HG03565 (cell line): Measurements from ENCODE around the gene ZBTB47.

Experiments
- ATAC-seq: cut with Tn5 transposase; IDR thresholded peaks from one replicate; pipeline ENCODE4 v1.9.1; 2021; ENCODE audit warnings: mild to moderate bottlenecking, moderate library complexity; ENCODE audit not compliant: unreplicated experiment

Gene ZBTB47

DNA sequence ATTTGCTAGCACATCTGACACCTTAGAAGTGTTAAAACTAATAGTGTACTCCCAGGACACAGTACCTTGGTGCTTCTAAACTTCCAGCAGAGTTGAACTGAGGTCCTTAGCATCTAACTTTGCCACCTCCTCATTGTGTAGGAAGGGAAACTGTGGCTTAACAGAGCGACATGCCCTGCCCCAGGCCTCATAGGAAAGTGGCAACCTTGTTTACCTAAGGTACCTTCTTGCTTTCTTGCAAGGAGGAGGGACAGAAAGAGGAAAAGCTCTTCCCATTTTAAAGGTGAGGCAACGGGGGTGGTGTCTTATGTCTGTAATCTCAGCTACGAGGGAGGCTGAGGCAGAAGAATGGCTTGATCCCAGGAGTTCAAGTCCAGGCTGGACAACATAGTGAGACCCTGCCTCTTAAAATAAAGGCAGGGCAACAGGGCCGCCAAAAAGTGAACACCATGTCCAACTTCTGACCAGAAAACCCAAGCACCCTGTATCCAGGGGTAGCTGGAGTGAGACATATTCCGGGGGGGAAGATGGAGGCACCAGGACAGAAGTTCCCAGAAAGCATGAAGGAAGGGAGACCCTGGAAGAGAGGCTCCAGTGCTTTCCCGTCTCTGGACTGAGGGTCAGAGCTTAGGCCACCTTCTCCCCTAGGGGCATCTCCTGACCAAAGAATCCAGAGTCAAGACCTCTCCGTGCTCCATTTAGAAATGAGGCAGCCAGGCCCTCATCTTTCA, 31.3 kb downstream of the ZBTB47 start:
- ATAC-seq: no peak

DNA sequence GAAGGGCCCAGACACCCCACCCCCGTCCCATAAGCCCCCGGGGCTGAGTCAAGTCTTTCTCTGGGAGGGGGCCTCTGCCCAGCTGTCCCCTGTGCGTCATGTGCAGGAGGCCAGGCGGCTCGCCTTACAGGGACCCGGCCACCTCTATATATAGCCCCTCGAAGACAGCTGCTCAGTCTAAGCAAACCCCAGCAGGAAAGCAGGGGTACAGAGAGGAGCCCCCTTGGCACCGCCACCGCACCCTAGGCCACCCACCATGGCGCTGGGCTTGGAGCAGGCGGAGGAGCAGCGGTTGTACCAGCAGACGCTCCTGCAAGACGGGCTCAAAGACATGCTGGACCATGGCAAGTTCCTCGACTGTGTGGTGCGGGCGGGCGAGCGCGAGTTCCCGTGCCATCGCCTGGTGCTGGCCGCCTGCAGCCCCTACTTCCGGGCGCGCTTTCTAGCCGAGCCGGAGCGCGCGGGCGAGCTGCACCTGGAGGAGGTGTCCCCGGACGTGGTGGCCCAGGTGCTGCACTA, 31.9 kb downstream of the ZBTB47 start, which contains the start of gene KLHL40:
KLHL40 (plus strand) TSS at position 175 of the 519 bp plus-strand sequence; CDS start at position 257, 82 bp downstream.
- ATAC-seq: no peak

GRCh38 chr3:42685891-42686820, 32.7 kb downstream of the ZBTB47 start:
- no peak for ATAC-seq

GRCh38 chr3:42686832-42687650, 33.5 kb downstream of the ZBTB47 start:
- no peak for ATAC-seq

DNA sequence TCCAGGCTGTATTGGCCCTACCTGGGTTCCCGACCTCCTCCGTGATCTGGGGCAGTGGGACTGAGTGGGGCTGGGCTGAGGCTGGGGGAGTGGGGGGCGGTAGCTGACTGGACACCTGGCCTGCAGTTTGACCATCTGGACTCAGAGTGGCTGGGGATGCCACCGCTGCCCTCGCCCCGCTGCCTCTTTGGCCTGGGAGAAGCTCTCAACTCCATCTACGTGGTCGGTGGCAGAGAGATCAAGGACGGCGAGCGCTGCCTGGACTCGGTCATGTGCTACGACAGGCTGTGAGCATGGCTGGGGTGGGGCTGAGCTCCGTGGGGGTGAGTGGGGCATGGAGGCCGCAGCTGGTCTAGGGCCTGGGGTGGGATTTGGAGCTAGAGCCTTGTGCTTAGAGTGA, 34.5 kb downstream of the ZBTB47 start:
- ATAC-seq: no peak

- no peak for ATAC-seq
These were observed 35.3 kb downstream of the ZBTB47 start for GRCh38 chr3:42688487-42689420.

GRCh38 chr3:42689421-42690014, 36.0 kb downstream of the ZBTB47 start:
- no peak for ATAC-seq

GRCh38 chr3:42690191-42690590, 36.7 kb downstream of the ZBTB47 start:
- ATAC-seq: no peak

DNA sequence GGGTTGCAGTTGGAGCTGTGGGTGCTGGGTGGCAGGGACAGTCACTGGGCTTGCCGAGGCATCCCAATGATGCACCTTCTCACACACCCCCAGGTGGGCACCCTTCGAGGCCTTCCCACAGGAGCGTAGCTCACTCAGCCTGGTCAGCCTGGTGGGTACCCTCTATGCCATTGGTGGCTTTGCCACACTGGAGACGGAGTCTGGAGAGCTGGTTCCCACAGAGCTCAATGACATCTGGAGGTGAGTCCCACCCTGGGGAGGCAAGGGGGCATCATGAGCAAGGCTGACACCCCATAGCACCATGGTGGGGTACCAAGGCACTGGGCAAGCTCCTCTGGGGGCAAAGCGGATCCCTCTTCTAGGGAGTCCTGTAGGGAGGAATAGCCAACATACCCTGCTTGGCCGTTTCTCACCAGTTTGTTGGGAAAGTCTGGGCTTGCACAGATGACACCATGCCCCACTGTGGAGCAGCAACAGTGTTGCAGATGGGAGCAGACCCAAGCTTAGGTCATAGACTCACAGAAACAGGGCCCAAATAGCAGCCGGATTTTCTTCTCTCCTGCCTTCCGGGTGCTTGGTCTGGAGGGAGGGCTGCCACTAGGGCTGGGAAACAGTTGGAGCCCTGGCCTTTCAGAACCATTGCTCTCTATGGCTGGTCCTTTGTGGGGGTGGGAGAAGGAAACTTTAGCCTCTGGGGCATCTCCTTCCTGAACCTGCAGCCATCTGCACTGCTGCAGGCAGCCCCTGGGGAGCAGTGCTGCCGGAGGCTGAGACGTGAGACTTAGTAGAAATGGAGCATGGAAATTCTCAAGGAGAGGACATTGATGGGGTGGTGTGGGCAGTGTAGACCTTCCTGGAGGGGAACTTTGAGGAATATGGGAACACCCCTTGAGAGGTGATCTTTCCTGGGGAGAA, 37.5 kb downstream of the ZBTB47 start:
- no peak for ATAC-seq

GRCh38 chr3:42691816-42692666, 38.5 kb downstream of the ZBTB47 start:
- ATAC-seq: no peak

DNA sequence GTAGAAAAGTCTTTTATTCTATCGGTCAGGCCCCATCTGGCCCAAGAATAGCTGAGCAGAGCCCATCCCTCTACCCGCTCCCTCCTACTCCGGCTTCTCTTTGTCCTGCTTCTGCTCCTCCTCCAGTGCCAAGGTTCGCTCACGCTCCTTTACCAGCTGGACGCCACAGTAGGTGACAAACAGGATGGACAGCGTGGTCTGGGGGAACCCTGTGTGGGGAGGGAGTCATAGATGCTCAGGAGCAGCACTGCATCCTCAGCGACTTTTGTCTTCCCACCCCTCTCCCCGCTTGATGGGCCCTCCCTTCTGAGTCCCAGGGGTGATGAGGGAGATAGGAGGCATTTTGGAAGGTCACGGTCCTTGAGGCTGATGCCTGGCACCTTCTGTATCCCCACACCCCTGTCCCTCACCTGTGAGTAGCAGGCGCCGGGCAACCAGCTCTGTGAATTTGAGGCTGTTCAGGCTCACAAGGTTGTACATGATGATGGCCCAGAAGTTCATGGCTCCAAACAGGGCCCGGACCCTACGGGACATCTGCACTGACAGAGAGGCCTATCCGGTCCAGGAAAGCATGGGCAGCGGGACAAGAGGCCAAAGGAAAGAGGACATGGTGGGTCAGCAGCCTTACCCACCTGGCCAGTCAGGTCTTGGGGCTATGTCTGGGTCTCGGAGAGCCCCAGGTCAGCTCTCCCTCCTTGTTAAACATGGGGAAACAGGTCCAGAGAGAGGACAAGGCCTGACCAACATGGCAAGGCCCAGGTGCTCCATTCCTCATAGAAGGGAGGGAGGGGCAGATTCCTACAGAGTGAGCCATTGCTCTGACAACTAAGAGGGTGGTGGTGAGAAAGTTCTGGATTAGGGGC, 39.4 kb downstream of the ZBTB47 start:
- ATAC-seq: no peak

DNA sequence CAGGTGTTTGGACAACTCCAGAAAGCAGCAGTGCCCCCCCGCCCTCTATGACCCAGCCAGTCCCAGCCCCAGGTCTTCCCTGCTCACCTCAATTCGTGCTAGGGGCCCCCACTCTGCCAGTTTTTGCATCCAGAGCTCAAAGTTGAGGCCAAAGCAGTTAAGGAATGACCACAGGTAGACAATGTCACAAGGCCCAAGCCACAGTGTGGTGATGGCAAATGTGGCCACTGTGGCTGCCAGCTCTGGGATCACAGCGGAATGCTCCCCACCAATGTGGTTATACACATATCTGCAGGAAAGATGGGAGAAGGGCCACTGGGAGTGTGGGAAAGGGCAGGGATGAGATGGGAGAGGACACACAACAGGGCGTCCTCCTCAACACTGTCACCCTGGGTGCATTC, 40.0 kb downstream of the ZBTB47 start:
- ATAC-seq: no peak

DNA sequence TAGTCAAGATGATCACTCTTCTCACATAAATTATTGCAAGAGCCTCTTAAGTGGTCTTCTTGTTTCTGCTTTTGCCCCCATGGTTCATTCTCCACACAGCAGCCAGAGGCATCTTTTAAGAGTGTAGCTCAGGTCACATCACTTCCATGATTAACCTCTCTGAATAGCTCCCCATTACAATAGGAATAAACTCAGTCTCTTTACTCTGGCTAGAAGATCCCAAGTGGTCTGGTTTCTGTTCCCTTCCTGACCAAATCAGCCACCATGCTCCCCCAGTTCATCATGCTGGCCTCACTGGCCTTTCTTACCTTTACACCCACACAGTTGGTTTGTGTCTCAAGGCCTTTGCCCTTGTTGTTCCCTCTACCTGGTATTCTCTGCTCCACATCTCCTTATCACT, 40.9 kb downstream of the ZBTB47 start:
- ATAC-seq: no peak

GRCh38 chr3:42696356-42697288, 43.1 kb downstream of the ZBTB47 start:
- no peak for ATAC-seq

- ATAC-seq: no peak
These were observed 44.0 kb downstream of the ZBTB47 start for GRCh38 chr3:42697289-42698051.
